NCI-H446 (cell line): Measurements from ENCODE around the gene TNIK.
A peak's percentile ranks its signal among the peaks of the same experiment; 100 is the strongest.
"Not testable (repeated sequence)": the region's sequence is repeated elsewhere in the genome, so short reads cannot be mapped to it uniquely, and the experiment has no call there.

ENCODE experiments used
- DNase-seq, 2 experiments: peaks; one replicate each; lab custom pipeline; 2025; lab: John Stamatoyannopoulos, UW

TNIK gene

DNA sequence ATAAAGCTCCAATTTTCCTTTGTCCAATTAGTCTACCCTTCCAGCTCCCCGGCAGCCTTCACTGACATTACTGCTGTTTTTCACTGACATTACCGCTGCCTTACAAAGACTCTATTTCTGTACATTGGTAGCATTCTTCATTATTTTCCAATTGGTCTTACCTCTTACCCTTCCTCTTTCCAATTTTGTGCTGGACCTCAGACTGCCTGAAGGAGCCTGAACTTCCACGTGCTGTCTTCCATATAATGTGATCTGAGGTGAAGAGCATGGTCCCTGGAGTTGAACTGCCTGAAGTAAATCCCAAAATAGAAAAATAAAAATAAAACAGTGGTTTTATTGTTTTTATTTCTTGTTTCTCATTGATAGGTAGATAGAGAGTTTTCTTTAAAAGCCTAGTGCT is 9.2 kb upstream of the TNIK start:
- DNase-seq: no peak

DNA sequence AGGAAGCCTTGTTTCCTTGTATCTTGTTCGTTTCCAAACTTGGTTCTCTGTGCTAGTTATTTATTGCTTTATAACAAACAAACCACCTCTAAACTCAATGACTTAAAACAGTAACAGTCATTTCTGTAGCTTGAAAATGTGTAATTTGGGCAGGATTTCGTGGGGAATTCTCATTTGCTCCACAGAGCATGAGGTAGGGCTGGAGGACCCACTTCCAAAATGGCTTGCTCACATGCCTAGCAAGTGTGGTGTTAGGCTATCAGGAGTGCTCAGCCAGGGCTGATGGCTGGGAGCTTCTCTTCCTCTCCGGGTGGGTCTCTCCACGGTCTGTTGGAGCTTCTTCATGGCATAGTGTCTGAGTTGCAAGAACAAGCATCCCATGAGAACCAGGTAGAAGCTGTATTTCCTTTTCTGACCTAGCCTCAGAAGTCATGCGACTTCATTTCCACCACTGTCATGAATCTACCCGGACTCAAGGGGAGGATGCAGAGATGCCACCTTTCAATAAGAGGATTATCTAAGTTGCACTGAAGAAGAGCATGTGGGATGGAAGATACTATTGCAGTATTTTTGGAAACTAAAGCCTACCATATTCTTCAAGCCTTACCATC is 8.2 kb upstream of the TNIK start:
- DNase-seq: no peak

DNA sequence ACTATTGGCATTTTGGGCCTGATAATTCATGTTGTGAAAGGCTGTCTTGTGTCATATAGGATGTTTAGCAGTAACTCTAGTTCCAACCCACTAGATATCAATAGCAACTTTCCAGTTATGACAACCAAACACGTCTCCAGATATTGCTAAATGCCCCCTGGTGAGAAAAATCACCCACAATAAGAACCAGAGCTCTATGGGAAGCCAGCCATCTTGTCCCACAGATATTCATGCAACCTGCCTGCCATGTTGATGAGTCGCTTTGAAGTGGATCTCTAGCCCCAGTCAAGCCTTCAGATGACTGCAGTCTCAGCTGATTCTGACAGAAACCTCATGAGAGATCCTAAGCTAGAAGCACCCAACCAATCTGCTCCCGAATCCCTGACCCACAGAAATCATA is 5.6 kb upstream of the TNIK start:
- no peak for DNase-seq

DNA sequence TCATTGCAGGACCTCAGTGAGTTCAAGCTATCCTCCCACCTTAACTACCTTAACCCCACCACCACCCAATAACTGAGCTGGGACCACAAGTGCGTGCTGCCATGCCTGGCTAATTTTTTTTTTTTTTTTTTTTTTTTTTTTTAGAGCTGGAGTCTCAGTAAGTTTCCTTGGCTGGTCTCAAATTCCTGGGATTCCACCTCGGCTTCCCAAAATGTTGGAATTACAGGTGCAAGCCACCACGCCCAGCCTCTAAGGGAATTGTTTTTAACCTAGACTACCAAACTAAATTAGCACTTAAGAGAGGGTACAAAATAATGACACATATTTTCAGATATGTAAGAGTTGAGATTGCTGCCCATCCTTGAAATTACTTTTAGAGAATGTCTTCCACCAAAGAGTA is 4.3 kb upstream of the TNIK start:
- no peak for DNase-seq

DNA sequence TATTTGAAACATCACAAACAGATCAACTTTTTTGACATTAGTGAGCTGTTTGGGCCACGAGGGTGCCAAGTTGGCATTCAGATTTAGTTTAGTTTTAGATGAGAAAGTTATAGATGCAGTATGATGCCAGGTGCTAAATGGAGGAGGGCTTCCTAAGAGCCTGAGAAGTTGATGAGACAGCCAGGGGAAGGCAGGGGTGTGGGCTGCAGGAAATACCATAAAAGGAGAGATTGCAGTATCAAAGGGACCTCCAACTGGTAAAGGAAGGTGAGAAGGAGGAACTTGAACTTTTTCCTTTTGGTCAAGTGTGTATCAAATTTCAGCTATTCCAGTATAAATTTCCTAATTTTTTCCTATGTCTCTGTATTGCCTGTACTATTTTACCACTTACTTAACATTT is 2.0 kb upstream of the TNIK start:
- DNase-seq: peak in 1 of 2 experiments; percentile 28

DNA sequence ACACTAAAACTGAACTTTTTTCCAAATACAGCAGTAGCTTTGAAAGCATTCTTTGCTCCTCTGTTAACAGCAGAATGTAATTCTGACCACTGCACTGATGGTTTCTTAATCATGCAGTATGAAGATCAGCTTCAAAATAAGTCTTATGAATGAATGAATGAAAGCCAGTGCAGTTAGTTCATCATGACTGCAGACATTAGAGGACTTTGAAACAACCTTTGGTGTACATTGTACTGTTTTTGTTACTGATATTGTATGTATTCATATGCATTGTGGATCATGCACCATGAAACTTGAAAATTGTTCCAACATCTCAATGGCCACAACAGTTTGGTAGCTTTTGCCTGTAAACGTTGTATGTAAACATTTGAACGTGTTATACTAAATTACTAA is 1.3 kb upstream of the TNIK start:
- no peak for DNase-seq

DNA sequence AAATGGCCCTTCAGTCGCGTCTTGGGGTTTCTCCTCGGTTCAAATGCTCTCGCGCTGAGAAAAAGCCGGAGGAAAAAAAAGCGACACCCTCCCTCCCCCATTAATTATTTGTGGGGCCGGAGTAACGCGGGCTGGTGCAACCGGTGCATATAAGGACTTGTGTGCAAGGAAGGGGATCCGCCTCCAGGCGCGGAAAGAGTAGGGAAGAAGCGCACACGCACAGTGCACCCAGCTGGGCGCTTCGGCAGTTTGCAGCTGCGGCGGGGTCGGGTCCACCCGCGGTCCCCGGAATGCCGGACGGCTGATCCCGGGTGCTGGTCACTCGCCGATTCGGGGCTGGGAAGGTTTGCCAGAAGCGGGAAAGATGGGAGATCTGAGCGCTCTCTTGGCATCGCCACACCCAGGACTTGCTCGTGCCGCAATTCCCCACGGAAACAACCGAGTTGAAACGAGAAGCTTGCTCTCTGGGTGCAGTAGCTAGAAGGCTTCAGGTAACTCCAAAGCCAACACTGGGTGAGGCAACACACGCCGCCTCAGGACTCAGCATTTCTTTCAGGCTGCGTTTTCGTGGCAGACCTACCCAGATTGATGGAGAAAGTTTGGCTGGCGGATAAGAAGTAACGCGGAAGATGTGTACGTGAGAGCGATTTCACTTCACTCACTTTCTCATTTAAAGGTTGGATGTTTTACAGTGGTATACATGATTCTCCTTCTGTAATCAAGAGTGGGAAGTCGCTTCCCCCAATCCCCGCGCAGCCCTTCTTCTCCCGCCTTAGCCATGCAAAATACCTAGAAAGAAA is 720 bp upstream of the TNIK start:
- peak; percentile 84 to 85 for DNase-seq

DNA sequence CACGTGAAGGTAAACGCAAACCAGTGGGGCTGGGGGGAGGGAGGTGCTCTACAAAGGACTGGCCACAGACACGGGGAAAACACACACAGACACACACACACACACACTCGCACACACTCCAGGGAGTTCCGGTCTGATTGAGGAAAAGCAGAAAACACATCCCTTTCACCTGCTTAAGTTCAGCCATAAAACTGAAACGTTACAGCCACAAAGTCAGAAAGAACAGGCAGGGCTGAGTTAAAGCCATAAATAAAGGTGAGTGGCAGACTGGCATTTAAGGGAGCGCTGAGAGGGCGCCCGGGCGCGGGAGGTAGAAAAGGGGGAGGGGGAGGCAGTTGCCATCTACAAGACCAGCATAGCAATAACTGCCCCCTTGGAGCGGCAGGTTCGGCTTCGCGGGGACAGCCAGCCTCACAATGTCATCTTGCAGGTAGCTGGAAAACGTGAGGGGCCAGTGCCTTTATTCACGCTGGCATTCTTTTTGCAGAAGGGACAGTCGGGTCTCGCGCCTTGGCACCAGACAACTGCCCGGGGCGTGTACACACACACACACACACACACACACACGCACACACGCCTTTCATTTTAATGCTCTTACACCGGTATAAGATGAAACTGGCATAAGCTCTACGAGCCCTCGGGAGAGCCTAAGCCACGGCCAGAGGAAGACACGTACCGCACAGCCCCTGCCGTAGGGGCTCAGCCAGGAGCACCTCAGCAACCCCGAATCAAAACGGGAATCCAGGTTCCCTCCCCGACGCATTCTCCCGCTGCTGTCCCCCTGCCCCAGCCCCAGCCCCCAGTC is 866 bp downstream of the TNIK start:
- DNase-seq: peak; percentile 46 to 63

DNA sequence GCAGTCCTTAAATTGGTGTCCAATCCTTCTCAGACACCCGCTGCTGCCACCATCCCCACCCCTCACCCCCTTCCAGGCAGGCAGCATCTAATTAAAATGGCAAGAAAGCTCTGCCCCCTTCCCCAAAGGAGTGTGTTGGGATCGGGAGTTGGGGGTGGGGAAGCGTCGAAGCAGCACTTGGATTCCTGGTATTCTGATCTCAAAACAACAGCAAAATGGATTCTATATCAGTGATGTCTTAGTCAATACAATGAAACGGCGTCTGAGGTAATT is 1.4 kb downstream of the TNIK start:
- DNase-seq: peak; percentile 53 to 63

DNA sequence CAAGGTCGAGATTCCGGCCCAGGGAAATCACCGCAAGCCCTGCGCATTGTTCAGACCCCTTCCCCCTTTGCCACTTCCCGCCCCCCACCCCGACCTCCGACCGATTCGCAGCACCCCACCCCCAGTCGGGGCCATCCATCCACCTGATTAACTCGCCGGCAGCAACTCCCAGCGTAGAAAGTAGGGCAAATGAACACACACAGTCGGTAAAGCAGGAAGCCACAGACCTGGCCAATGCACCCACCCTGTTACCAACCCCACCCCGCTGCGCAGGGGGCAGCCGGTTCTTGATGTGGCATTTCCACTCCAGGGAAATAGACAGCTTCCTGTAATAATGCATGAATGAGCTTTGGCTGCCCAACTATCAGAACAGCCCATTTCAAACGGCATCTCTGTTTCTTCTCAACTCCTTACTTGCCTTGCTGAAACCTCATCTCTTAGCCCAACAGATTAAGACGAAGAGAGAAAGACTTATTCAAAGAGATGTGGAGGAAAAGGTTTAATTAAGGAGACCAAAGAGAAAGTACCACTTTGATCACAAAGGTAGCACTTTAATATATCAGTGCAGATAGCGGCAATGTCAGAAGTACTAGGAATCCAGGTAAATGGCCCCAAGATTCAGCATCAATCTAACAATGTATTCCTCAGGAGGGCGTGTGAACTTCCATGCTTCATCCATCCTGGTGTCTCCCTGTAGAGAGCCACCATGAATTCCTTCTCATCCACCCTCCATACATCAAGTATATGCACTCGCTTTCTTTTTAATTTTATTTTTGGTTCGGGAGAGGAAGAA is 1.9 kb downstream of the TNIK start:
- DNase-seq: peak in 1 of 2 experiments; percentile 31

DNA sequence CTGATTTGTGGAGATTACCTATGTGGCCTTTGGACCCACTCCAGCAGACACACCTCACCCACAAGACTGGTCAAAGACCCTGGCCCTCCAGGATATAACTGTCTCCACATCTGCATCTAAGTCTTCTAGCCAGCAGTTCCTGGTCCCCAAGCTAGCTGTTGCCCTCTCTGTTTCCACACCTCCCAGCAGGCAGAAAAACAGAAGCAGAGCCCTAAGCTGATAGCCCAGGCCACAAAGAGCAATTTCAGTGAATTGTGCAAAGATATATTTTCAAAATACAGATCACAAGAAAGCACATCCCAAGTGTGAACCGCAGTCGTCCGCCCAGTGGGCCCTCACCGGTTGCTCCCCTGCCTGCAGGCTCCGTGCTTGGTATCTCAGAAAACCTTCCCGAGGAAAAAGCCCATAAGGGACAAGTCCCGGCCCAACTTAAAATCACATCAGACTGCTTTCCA is 2.6 kb downstream of the TNIK start:
- DNase-seq: no peak

DNA sequence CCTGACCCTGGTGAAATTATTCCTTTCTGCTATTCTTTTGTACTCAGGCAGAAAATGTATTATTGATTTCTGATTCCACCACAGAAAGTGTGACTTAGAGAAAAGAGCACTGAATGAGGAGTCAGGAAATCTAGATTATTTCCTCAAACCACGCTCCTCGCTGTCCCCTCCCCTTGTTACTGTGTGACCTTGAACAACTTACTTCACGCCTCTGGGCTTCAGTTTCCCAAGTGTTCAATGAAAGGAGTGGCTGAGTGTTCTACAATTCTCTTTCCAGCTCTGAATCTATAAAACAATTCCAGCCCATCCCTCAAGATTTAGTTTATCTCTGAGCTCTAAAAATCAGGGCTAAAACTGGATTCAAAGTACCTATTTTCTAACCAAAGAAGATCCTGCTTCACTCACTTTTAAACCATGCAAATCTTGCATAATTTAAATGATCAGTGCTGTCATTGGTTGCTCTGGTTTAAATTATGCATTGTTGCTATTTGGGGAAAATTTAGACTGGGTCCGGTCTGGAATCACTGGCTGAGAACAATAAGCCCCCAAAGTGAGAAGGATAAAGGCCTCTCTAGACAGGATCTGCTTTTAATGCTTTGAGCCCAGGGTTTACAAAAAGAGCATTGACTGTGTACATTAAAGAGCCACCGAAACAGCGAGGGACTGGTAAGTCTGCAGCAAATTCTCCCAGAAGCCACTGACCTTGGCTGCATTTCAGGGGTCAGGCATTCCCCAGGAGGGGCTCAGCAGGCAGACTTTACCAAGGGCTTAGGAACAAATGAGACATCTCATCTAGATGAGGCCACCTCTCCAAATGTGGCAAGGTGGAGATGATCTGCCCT is 3.2 kb downstream of the TNIK start:
- DNase-seq: no peak

DNA sequence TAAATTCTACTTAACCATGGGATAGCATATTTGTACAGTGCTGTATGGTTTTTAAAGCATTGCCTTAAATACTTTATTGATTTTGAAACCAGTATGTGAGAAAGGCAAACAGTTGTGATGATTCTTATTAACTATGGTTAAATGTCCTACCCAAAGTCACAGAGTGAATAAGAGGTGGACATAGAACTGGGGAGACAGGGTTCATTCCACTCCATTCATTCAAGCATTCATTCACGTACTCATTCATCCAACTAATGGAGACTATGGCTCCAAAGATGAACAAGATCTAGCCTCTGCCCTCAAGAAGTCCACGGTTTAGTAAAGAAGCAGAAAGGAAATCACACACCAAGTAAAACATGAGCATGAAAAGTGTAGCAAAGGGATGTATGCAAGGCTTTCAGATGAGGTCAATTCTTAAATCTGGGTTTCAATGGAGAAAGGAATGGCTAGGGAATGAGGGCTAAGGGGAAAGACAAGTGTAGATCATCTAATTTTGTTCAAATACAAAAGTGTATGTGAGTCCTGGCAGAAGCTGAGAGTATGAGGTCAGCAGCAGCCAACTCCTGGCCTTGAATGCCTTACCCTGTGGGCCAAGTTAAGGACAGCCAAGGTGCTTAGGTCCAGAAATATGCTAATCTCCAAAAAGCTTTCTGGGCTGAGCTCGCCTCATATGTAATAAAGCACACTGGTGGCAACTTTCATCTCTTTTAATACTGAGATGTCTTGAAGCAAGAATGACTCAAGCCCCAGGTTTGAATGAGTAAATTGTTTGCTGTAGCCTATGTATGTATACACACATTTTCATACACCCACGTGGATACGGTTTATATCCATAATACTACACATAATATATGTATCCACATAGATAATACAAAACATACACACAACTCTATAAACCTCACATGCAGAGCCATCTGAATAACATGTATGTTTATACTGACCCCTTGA is 4.3 kb downstream of the TNIK start:
- peak in 1 of 2 experiments; percentile 30 for DNase-seq

DNA sequence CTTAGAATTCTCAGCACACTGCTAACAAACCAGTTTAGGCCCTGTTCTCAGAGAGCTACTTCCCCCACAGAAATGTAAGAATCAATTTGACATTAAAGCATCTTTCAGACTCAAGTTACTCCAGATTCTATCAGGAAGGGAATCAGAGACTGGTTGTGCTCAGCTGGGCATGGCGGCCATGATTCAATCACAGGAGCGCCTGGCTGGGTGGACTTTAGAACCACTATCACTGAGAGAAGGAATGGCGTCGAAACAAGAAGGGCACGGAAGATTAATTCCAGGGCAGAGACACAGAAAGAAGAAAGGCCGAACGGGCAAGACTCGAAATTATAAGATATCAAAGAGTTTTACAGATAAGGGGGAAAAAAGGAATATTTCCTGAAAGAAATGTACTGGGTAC is 6.2 kb downstream of the TNIK start:
- DNase-seq: no peak

DNA sequence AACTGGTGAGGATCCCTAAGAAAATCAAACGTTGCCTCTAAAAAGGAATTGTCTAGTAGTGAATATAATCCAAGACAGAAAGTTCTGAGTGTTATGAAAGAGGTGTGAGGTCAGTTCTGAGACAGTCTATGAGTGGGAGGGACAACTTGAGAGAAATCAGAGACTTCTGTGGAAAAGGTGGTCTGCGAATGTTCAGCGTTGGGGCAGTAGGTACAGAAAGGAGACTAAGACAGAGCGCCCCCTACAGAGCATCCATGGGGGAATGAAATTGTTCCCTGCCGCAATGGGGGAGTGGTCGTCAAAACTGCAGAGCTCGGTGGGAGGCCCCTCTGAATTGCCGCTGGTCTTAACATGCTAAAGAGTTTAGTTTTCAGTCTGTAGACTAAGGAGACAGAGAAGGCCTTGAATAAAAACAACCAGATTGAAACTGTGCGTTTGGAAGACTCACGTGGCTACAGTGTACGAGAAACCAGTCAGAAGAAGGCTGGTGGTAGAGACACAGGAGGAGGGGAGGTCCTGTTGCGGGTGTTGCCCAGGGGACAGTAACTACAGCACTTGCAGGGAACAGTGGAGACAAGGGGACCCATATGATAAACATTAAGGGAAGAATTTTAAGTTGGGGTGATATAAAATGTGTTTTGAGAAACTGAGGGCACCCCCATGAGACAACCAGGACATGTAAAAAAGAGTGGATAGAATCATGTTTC is 6.9 kb downstream of the TNIK start:
- no peak for DNase-seq

DNA sequence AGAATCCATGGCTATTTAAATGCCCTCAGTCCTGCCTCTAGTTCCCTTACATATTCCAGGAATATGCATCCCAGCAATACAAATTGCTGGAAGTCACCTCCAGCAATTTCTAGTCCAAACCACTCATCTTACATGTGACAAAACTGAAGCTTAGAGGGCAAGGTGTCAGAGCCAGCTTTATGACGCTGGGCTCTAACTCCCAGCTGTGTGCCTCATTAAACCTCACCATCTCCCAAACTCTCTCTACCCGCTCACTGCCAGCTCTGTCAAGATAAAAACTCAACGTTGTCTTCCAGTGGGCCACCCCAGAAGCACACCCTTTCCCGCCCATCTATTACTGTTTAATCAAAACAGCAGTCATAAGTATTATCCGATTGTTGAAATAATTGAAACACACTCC is 7.9 kb downstream of the TNIK start:
- no peak for DNase-seq

DNA sequence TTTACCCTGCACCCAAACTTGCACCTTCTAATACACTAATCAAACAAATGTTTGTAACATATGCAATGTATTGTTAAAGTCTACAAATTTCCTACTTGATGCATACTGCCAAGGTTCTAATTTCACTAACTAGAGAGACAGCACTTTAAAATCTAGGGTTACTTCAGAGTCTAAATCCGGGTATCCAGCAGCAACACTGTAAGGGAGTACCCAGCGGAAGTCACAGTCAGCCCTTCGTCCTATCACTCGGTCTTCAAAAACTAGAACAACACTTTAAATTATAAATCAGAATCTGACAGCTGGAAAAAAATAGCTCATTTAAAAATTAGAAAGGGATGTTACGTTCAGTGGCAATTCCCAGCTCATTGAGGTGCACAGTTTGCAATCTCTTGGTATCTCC is 8.3 kb downstream of the TNIK start:
- no peak for DNase-seq

DNA sequence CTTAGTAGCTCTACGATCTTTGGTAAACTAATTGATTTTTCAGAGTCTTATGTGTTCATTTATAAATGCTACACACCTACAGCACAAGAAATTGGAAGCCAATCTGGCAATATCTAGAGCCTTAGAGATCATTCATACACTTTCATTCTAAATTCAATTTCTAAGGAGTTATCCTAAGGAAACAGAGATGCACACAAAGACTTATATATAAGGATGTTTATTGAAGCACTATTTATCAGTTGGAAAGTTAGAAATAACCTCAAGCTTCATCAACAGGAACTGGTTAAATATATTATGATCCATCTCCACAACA is 12.7 kb downstream of the TNIK start:
- DNase-seq: not testable (repeated sequence)

DNA sequence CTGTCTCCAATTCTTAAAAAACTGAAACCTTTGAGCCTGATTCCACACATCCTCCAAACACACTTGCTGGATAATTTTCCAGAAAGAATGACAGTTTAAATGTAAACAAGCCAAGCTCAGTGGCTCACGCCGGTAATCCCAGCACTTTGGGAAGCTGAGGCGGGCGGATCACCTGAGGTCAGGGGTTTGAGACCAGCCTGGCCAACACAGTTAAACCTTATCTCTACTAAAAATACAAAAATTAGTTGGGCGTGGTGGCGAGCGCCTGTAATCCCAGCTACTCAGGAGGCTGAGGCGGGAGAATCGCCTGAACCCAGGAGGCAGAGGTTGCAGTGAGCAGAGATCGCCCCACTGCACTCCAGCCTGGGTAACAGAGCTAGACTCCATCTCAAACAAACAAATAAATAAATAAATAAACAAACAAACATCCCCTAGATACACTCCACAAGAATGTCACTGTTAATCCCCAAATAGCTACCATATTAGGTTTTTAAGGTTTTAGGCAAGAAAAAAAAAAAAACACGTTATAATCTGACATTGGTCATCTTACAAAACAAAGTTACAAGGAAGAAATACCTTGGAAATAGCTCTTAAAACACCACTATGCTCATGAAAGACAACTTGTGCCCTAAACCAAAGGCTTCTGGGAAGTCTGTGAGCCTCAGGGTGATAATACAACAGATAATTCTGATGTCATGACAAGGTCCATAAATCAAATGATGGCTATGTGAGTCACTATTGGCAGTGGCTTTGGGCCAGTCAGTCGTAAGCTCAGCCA is 13.2 kb downstream of the TNIK start:
- DNase-seq: peak; percentile 44 to 73
